GM23338 (cell line): ENCODE results near the gene REPIN1. TPM values are rescaled to one million over a fixed set of nuclear protein-coding genes. Genes with fewer than 3 reads are reported as not detected.

ENCODE experiments used
- CREB1 ChIP-seq: fragments of 250-450 bp; sonication (Bioruptor Pico); IDR thresholded peaks from 2 replicates; pipeline ENCODE4 v1.5.0; 2020; ENCODE audit warnings: low read depth, mild to moderate bottlenecking, moderate library complexity
- EZH2 ChIP-seq: fragments of 200-600 bp; sonication (generic); IDR thresholded peaks from one replicate; pipeline ENCODE4 v1.8.0; 2017; ENCODE audit warnings: antibody characterized with exemption, mild to moderate bottlenecking, low read depth; ENCODE audit not compliant: unreplicated experiment
- EZH2phosphoT487 ChIP-seq: fragments of 200-600 bp; sonication (generic); IDR thresholded peaks from one replicate; pipeline ENCODE4 v1.8.1; 2018; ENCODE audit warnings: antibody characterized with exemption; ENCODE audit not compliant: unreplicated experiment
- JUNB ChIP-seq: IDR thresholded peaks from one replicate; pipeline ENCODE4 v1.6.1; 2016; ENCODE audit warnings: antibody characterized with exemption; ENCODE audit not compliant: unreplicated experiment
- POLR2AphosphoS5 ChIP-seq: IDR thresholded peaks from 2 replicates; pipeline ENCODE4 v1.6.1; 2016; ENCODE audit warnings: antibody characterized with exemption, low read depth
- ZNF114 ChIP-seq: fragments of 250-450 bp; sonication (Bioruptor Pico); IDR thresholded peaks from 2 replicates; pipeline ENCODE4 v1.5.0; 2020; ENCODE audit warnings: mild to moderate bottlenecking, moderate library complexity
- polyA plus RNA-seq: library from polyadenylated mRNA; unstranded; fragments of >200 nt; fragmentation: Nextera tagmentation; extraction: Ambion mirVana; gene quantifications from 2 replicates; pipeline ENCODE4 v1.2.1, GENCODE V29; 2016
- total RNA-seq: library from RNA; depleted of rRNA; stranded (reverse); fragments of >200 nt; shearing (Covaris generic); gene quantifications from 2 replicates; pipeline ENCODE4 v1.2.3, GENCODE V29; 2014; rRNA removed
- TF ChIP-seq, protein P1 (sequence below): IDR thresholded peaks from one replicate; pipeline ENCODE4 v1.6.1; 2018; ENCODE audit warnings: antibody characterized with exemption; ENCODE audit not compliant: unreplicated experiment
- TF ChIP-seq, protein P2 (sequence below), 2 experiments: fragments of 200-600 bp in 1 of 2; sonication (generic) in 1 of 2; conservative IDR thresholded peaks; 2 replicates each; pipeline versions ENCODE4 v1.5.1 to v1.6.1; 2016 to 2017; ENCODE audit warnings: antibody characterized with exemption in 2 of 2, low read depth in 2 of 2, mild to moderate bottlenecking in 2 of 2, moderate library complexity in 1 of 2

Gene REPIN1
- total and polyA plus RNA-seq, 2 experiments from 2014 or later: 29.8 to 156 TPM

DNA sequence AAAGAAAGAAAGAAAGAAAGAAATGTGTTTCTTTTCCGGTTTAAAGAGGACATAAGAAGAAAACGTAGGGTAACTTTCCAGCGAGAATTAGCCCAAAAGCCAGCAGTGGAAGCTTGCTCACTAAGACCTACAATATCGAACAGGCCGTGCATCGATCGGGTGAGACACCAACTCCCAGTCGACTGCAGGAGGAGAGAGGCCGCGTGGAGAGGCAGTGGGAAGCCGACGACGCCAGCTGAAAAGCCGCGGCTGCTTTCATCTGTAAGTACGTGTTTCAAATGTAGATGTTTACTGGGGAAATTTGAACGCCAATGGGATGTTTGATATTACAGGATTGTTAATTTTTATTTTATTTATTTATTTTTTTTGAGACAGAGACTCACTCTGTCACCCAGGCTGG lies 53.2 kb downstream of the REPIN1 start (continued):
- no peak for TF ChIP-seq ZNF114
- TF ChIP-seq, protein P1, sequence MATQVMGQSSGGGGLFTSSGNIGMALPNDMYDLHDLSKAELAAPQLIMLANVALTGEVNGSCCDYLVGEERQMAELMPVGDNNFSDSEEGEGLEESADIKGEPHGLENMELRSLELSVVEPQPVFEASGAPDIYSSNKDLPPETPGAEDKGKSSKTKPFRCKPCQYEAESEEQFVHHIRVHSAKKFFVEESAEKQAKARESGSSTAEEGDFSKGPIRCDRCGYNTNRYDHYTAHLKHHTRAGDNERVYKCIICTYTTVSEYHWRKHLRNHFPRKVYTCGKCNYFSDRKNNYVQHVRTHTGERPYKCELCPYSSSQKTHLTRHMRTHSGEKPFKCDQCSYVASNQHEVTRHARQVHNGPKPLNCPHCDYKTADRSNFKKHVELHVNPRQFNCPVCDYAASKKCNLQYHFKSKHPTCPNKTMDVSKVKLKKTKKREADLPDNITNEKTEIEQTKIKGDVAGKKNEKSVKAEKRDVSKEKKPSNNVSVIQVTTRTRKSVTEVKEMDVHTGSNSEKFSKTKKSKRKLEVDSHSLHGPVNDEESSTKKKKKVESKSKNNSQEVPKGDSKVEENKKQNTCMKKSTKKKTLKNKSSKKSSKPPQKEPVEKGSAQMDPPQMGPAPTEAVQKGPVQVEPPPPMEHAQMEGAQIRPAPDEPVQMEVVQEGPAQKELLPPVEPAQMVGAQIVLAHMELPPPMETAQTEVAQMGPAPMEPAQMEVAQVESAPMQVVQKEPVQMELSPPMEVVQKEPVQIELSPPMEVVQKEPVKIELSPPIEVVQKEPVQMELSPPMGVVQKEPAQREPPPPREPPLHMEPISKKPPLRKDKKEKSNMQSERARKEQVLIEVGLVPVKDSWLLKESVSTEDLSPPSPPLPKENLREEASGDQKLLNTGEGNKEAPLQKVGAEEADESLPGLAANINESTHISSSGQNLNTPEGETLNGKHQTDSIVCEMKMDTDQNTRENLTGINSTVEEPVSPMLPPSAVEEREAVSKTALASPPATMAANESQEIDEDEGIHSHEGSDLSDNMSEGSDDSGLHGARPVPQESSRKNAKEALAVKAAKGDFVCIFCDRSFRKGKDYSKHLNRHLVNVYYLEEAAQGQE: no peak
- TF ChIP-seq JUNB: no peak
- TF ChIP-seq POLR2AphosphoS5: no peak
- TF ChIP-seq, protein P2, sequence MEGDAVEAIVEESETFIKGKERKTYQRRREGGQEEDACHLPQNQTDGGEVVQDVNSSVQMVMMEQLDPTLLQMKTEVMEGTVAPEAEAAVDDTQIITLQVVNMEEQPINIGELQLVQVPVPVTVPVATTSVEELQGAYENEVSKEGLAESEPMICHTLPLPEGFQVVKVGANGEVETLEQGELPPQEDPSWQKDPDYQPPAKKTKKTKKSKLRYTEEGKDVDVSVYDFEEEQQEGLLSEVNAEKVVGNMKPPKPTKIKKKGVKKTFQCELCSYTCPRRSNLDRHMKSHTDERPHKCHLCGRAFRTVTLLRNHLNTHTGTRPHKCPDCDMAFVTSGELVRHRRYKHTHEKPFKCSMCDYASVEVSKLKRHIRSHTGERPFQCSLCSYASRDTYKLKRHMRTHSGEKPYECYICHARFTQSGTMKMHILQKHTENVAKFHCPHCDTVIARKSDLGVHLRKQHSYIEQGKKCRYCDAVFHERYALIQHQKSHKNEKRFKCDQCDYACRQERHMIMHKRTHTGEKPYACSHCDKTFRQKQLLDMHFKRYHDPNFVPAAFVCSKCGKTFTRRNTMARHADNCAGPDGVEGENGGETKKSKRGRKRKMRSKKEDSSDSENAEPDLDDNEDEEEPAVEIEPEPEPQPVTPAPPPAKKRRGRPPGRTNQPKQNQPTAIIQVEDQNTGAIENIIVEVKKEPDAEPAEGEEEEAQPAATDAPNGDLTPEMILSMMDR (conservative IDR thresholded peaks at IDR 0.05; ENCODE audit: low read depth in 2 of 2): no peak
- TF ChIP-seq EZH2phosphoT487: no peak
- TF ChIP-seq CREB1: no peak
- no peak for TF ChIP-seq EZH2

Other genes starting within 250 kb of the REPIN1 start
- 67.6 and 75.2 TPM in 2 replicates for gene LRRC61, start 45.5 kb upstream of the REPIN1 start, total RNA-seq
- gene LRRC61, start 45.5 kb upstream of the REPIN1 start, polyA plus RNA-seq: 29.7 and 34.7 TPM in 2 replicates
- 1.5 and 5.8 TPM in 2 replicates for gene ACTR3C, start 45.3 kb upstream of the REPIN1 start, total RNA-seq
- 1.8 and 3.5 TPM in 2 replicates for gene ACTR3C, start 45.3 kb upstream of the REPIN1 start, polyA plus RNA-seq
- 164 and 169 TPM in 2 replicates for gene RARRES2, start 27.2 kb upstream of the REPIN1 start, total RNA-seq
- 314 and 317 TPM in 2 replicates for gene RARRES2, start 27.2 kb upstream of the REPIN1 start, polyA plus RNA-seq
- 35.2 and 38.2 TPM in 2 replicates for gene ZNF775, start 10.5 kb downstream of the REPIN1 start, total RNA-seq
- 4.5 and 6.7 TPM in 2 replicates for gene ZNF775, start 10.5 kb downstream of the REPIN1 start, polyA plus RNA-seq
- not detected in 2 replicates for gene GIMAP8, start 81.8 kb downstream of the REPIN1 start, total RNA-seq
- gene GIMAP8, start 81.8 kb downstream of the REPIN1 start, polyA plus RNA-seq: 0.06 TPM in 1 of 2 replicates, not detected in the other
- gene GIMAP7, start 146.1 kb downstream of the REPIN1 start, total RNA-seq: not detected in 2 replicates
- gene GIMAP7, start 146.1 kb downstream of the REPIN1 start, polyA plus RNA-seq: not detected in 2 replicates
- gene GIMAP4, start 198.6 kb downstream of the REPIN1 start, total RNA-seq: not detected in 2 replicates
- 0.19 TPM in 1 of 2 replicates, not detected in the other for gene GIMAP4, start 198.6 kb downstream of the REPIN1 start, polyA plus RNA-seq